ENCODE results near the gene FILIP1. TPM values are rescaled to one million over a fixed set of nuclear protein-coding genes. Genes with fewer than 3 reads are reported as not detected.

Gene FILIP1
- total RNA-seq, 1 donor from 2014 or later: 13.6 TPM

DNA sequence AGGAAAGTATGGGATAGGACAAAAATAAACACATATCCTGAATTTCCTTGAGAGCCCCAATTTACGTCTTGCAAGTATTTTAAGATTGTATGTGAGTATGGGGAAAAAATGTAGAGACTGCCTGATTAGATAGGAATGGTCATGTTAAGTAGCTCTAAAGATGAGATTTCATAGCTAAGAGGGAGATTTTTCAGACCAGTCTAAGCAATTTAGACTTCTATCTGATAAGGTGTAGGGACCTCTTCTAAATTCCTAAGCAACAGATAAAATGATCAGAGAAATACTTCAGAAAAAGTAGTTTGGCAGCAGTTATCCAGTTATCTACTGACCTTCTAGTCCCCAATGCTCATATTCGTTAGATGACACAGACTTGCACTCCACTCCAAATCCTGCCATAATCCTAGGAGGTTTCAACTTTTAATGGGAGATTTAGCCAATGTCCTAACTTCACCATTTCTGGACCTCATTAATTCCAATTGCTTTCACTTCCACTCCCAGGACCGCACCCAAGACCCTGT, 90.0 kb downstream of the FILIP1 start:
- Histone ChIP-seq H3K27ac (peak overlapping the region; percentile 20 to 30), H3K36me3 (no peaks in the 10 kb centered on the region), H3K9me3 (no peaks in the 10 kb centered on the region), H3K27me3 (no peaks in the 10 kb centered on the region), H3K4me3 (no peak overlapping the region), H3K4me1 (peaks cover 3 to 28% of the 10 kb centered on the region in 2 donors)
- DNase-seq (ENCODE audit: low spot score in 2 of 2): no peak
- intact Hi-C loops (cut with DNase I): no loop called here
- TF ChIP-seq, protein P1, sequence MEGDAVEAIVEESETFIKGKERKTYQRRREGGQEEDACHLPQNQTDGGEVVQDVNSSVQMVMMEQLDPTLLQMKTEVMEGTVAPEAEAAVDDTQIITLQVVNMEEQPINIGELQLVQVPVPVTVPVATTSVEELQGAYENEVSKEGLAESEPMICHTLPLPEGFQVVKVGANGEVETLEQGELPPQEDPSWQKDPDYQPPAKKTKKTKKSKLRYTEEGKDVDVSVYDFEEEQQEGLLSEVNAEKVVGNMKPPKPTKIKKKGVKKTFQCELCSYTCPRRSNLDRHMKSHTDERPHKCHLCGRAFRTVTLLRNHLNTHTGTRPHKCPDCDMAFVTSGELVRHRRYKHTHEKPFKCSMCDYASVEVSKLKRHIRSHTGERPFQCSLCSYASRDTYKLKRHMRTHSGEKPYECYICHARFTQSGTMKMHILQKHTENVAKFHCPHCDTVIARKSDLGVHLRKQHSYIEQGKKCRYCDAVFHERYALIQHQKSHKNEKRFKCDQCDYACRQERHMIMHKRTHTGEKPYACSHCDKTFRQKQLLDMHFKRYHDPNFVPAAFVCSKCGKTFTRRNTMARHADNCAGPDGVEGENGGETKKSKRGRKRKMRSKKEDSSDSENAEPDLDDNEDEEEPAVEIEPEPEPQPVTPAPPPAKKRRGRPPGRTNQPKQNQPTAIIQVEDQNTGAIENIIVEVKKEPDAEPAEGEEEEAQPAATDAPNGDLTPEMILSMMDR (IDR thresholded peaks at IDR 0.05): no peak

DNA sequence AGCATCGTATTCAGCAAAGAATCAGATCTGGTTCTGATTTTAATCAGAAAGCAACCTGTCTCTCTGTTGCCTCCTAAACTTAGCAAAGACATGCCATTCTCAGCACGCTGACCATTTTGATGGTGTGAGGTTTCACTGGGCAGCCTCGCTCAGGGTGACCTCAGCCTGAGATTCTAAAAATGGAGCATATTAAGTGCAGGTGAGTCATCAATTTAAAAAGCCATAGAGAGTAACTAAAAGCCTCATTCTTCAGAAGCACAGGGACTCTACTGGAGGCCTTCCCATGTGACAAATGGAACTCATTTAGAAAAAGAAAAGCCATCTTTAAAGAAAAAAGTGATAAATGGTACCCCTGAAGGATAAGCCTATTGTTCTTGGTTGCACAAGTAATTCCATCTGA, 91.3 kb downstream of the FILIP1 start:
- H3K9me3 ChIP-seq: no peaks in the 10 kb centered on the region
- peaks cover 3 to 34% of the 10 kb centered on the region in 2 donors for H3K4me1 ChIP-seq
- H3K36me3 ChIP-seq: no peaks in the 10 kb centered on the region
- TF ChIP-seq, protein P1 (IDR thresholded peaks at IDR 0.05): no peak
- intact Hi-C loops (cut with DNase I): loop anchor here (1.0 kb wide), 1 partner anchor 92 kb away; no protein-coding TSS in a partner anchor
- no peaks in the 10 kb centered on the region for H3K27me3 ChIP-seq
- peak overlapping the region; percentile 76 to 78 for H3K27ac ChIP-seq
- peak overlapping the region in 1 of 2 donors; percentile 31 for H3K4me3 ChIP-seq
- peak; percentile 24 to 88 for DNase-seq (ENCODE audit: low spot score in 2 of 2)

DNA sequence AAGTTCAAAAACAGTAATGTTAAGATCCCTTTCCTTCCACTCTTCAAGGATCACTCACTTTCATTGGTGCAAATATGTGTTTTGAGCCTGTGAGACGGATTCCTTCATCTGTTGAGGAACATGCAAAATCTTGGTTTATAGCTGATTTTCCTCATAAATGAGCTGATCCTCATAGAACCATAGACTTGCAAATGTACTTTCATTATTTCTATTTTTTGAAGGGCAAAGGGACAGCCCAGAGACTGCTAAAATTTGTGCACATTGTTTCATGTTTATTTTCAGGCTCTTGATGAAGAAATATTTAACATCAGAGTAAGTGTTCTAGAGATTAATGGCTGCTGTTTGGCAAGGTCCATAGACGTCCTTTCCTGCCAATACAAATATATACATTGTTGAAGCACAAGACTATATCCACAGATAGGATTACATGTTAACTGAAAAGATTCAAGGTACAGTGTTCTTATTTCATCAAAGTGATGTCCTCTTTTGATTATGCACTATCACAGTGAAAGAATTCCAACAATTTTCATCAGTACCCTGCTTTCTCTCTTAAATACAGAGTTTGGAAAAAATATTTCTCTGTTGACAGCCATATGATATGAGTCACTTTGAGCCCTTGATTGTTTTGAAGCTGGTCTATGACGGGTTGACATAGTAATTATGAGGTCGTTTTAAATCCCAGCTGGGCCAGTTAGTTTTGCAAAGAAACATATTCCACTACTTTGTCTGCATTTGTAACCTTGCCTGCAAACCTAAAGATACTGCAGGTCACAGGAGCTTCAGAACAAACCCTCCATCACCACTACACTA, 95.7 kb downstream of the FILIP1 start:
- Histone ChIP-seq H3K4me1 (peaks cover 0 to 18% of the 10 kb centered on the region in 2 donors), H3K9me3 (no peaks in the 10 kb centered on the region), H3K36me3 (no peaks in the 10 kb centered on the region), H3K27me3 (no peaks in the 10 kb centered on the region), H3K27ac (no peak overlapping the region), H3K4me3 (no peak overlapping the region)
- DNase-seq (ENCODE audit: low spot score in 2 of 2): no peak
- intact Hi-C loops (cut with DNase I): no loop called here
- TF ChIP-seq, protein P1 (IDR thresholded peaks at IDR 0.05): no peak

DNA sequence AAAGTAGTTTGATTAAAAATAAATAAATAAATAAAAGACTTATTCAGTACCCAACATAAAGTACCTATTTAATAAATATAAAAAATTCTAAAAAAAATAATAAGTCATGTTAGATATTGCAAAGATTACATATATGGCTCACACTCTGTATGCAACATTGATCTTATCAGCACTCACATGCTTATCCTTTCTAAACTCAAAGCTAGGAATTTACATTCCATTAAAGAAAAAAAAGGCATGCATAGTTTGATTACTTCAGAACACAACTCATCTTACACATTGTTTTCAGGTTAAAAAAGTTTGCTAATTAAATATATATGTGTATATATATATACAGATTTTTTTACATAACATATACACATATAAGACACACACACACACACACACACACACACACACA, 96.4 kb downstream of the FILIP1 start:
- Histone ChIP-seq H3K9me3 (no peaks in the 10 kb centered on the region), H3K4me3 (no peak overlapping the region), H3K36me3 (no peaks in the 10 kb centered on the region), H3K4me1 (peaks cover 0 to 17% of the 10 kb centered on the region in 2 donors), H3K27ac (no peak overlapping the region), H3K27me3 (no peaks in the 10 kb centered on the region)
- intact Hi-C loops (cut with DNase I): no loop called here
- DNase-seq (ENCODE audit: low spot score in 2 of 2): no peak
- TF ChIP-seq, protein P1 (IDR thresholded peaks at IDR 0.05): no peak

DNA sequence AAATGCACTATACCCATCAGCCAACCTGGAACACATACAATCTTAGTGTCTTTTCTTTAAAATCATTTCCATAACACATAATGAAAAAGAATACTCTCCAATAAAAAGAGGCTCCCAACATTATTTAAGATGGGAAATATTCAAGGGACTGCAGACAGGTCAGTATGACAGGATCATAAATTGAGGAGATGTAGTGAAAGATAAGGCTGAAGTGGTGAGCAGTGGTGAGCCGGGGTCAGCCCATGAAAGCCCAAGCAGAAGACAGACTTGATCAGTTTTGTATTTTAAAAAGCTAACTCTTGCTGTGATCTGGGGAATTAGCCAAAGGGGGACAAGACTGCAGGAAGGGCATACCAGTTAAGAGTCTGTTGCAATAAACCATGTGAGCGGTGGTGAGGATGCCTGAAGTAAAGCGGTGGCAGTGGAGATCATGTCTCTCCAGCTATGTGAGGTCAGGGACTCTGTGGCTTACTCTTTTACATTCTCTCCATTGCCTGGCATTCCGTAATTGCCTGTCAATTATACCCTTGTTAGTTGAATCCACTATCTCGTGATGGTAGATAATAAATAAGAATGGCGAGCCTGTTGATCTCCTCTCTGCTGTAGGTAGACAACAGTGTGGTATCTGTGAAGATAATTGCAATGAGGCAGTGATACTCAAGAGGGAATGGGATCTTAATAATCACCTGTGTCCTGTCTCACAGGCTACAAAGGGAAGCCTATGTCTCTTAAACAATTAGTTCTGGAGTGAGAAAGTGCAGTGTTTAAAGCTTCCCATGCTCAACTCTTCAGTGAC, 97.4 kb downstream of the FILIP1 start:
- no peak for DNase-seq (ENCODE audit: low spot score in 2 of 2)
- intact Hi-C loops (cut with DNase I): no loop called here
- H3K9me3 ChIP-seq: no peaks in the 10 kb centered on the region
- no peak overlapping the region for H3K27ac ChIP-seq
- TF ChIP-seq, protein P1 (IDR thresholded peaks at IDR 0.05): no peak
- no peak overlapping the region for H3K4me3 ChIP-seq
- no peaks in the 10 kb centered on the region for H3K27me3 ChIP-seq
- H3K36me3 ChIP-seq: no peaks in the 10 kb centered on the region
- H3K4me1 ChIP-seq: peaks cover 0 to 17% of the 10 kb centered on the region in 2 donors

Measured in ascending aorta (tissue), 2 donors.